HepG2 (cell line): ENCODE measurements around the gene SUMO1. TPM values are rescaled to one million over a fixed set of nuclear protein-coding genes. Genes with fewer than 3 reads are reported as not detected.
"Not testable (repeated sequence)": the region's sequence is repeated elsewhere in the genome, so short reads cannot be mapped to it uniquely, and the experiment has no call there.

ENCODE experiments used
- ATAC-seq: fragments of 200-7000 bp; cut with Tn5 transposase; 3 replicates; pipeline ENCODE4 v1.9.1; 2020; ENCODE audit warnings: mild to moderate bottlenecking, moderate library complexity
- BruUV-seq: library from RNA; stranded (reverse); fragments of 400-500 nt; replicated peaks from 2 replicates; lab custom pipeline; 2021; lab: Mats Ljungman, UMichigan
- CTCF ChIA-PET: fragments of 300-600 bp; formaldehyde crosslinking; extraction: SDS; loops from one replicate; lab custom pipeline; 2021; ENCODE audit warnings: low total read pairs, inconsistent platforms, low intra/inter-chr PET ratio; lab: Yijun Ruan, JAX
- POLR2A ChIA-PET: fragments of 350-600 bp; sonication (Branson Sonifier 250); formaldehyde crosslinking; loops from one replicate; lab custom pipeline; 2020; ENCODE audit warnings: antibody characterized with exemption, inconsistent platforms; lab: Yijun Ruan, JAX
- DNase-seq: peaks from one replicate; pipeline ENCODE4 v3.0.0-alpha.2; 2015; ENCODE audit warnings: low spot score
- FAIRE-seq: peaks from 3 replicates; lab custom pipeline; 2011; peaks lifted over from hg19 to GRCh38; lab: Jason Lieb, UNC
- H2AFZ ChIP-seq: one replicate; pipeline ENCODE4 v1.6.1; 2011; ENCODE audit warnings: low read length, inconsistent platforms
- H3K27ac ChIP-seq: fragments of 300-600 bp; 3 replicates; pipeline ENCODE4 v1.8.0; 2011; ENCODE audit warnings: mixed run types, mild to moderate bottlenecking, mixed read lengths, low read length, inconsistent platforms; ENCODE audit not compliant: insufficient read depth; ENCODE audit errors: extremely low read length
- H3K27me3 ChIP-seq, 2 experiments: fragments of 200-600 bp in 1 of 2; 2 replicates in 1 of 2; 3 replicates in 1 of 2; pipeline versions ENCODE4 v1.6.0 to v1.8.0; 2011; ENCODE audit warnings: low read length in 2 of 2, mild to moderate bottlenecking in 2 of 2, moderate library complexity in 2 of 2, inconsistent platforms in 1 of 2; ENCODE audit not compliant: insufficient read depth in 2 of 2, control insufficient read depth in 1 of 2
- H3K36me3 ChIP-seq, 2 experiments: fragments of 200-600 bp in 1 of 2; replicated peaks in 1 of 2; 2 replicates in 1 of 2; 3 replicates in 1 of 2; pipeline versions ENCODE4 v1.5.1 to v1.8.0; 2011; ENCODE audit warnings: low read length in 2 of 2, inconsistent platforms in 1 of 2; ENCODE audit not compliant: insufficient read depth in 2 of 2, control insufficient read depth in 1 of 2
- H3K4me1 ChIP-seq: 2 replicates; pipeline ENCODE4 v1.5.1; 2012; ENCODE audit warnings: low read length, inconsistent platforms; ENCODE audit not compliant: insufficient read depth
- H3K4me2 ChIP-seq: 2 replicates; pipeline ENCODE4 v1.6.0; 2011; ENCODE audit warnings: low read depth, low read length, inconsistent platforms
- H3K4me3 ChIP-seq, 3 experiments: fragments of 200-600 bp in 1 of 3; sonication (generic), shearing (Covaris generic) in 1 of 3; replicated peaks in 1 of 3; 2 replicates each; pipeline ENCODE4 v1.5.1; 2011 to 2016; ENCODE audit warnings: low read length in 3 of 3, inconsistent platforms in 2 of 3, low read depth in 2 of 3, mild to moderate bottlenecking in 2 of 3, control low read depth in 1 of 3, mixed read lengths in 1 of 3; ENCODE audit not compliant: insufficient read depth in 1 of 3
- H3K79me2 ChIP-seq: one replicate; pipeline ENCODE4 v1.6.1; 2011; ENCODE audit warnings: low read length, inconsistent platforms; ENCODE audit not compliant: insufficient read depth
- H3K9ac ChIP-seq: 2 replicates; pipeline ENCODE4 v1.6.0; 2011; ENCODE audit warnings: mild to moderate bottlenecking, low read depth, low read length, inconsistent platforms; ENCODE audit not compliant: insufficient read depth
- H3K9me3 ChIP-seq: 2 replicates; pipeline ENCODE4 v1.5.1; 2012; ENCODE audit warnings: mild to moderate bottlenecking, low read length
- H4K20me1 ChIP-seq: 2 replicates; pipeline ENCODE4 v1.6.0; 2011; ENCODE audit warnings: inconsistent platforms, mild to moderate bottlenecking, low read length, moderate library complexity; ENCODE audit not compliant: insufficient read depth
- POLR2AphosphoS5 ChIP-seq: IDR thresholded peaks from 2 replicates; pipeline ENCODE4 v1.6.1; 2012; ENCODE audit warnings: low read depth, low read length
- TBX2 ChIP-seq: sonication (generic); formaldehyde crosslinking; IDR thresholded peaks from 2 replicates; pipeline ENCODE4 v1.5.0; 2020; ENCODE audit warnings: missing genetic modification reagents, mild to moderate bottlenecking, borderline replicate concordance
- ZMYM3 ChIP-seq: sonication (generic); formaldehyde crosslinking; IDR thresholded peaks from 2 replicates; pipeline ENCODE4 v1.5.1; 2020; ENCODE audit warnings: mild to moderate bottlenecking, missing genetic modification reagents
- ZNF160 ChIP-seq: sonication (generic); formaldehyde crosslinking; IDR thresholded peaks from 2 replicates; pipeline ENCODE4 v1.8.0; 2022; ENCODE audit warnings: mild to moderate bottlenecking, inconsistent platforms, missing genetic modification reagents
- ZNF256 ChIP-seq: sonication (generic); formaldehyde crosslinking; conservative IDR thresholded peaks from 2 replicates; pipeline ENCODE4 v1.4.0; 2020; ENCODE audit warnings: missing genetic modification reagents
- ZNF607 ChIP-seq: sonication (generic); formaldehyde crosslinking; IDR thresholded peaks from 2 replicates; pipeline ENCODE4 v1.5.1; 2020; ENCODE audit warnings: missing genetic modification reagents, mild to moderate bottlenecking, borderline replicate concordance
- ZNF879 ChIP-seq: sonication (generic); formaldehyde crosslinking; IDR thresholded peaks from 2 replicates; pipeline ENCODE4 v1.8.1; 2023; ENCODE audit warnings: missing genetic modification reagents
- WGBS: methylation state at CpG from one replicate; pipeline ENCODE4 v1.1.6; 2017; ENCODE audit warnings: low lambda C conversion rate; 5-methylcytosine and 5-hydroxymethylcytosine counted together
- in situ Hi-C: cut with HindIII; loops from 2 replicates; pipeline ENCODE4 v1.10.0; 2017; ENCODE audit warnings: low pct_unique_long_range_greater_than_20kb; ENCODE audit not compliant: extremely low pct_ligation_motif_present
- intact Hi-C: fragments of 100-400 bp; cut with micrococcal nuclease; formaldehyde crosslinking; loops from one replicate; pipeline ENCODE4 v1.10.0; 2022; ENCODE audit not compliant: unreplicated experiment
- polyA plus RNA-seq, 8 experiments: library from polyadenylated mRNA; depleted of rRNA in 3 of 8; stranded (reverse) in 7 of 8; unstranded in 1 of 8; fragments of >200 nt; fragmentation: Illumina TruSeq in 4 of 8; extraction: Trizol in 4 of 8; gene quantifications; 2 replicates each; pipeline versions ENCODE4 v1.2.1 to v1.2.3, GENCODE V29; 2011 to 2016; ENCODE audit warnings: low read depth in 4 of 8, missing spikeins in 1 of 8, mixed read lengths in 1 of 8; ENCODE audit not compliant: insufficient read depth in 1 of 8
- total RNA-seq, 5 experiments: library from RNA; depleted of rRNA; stranded (reverse); fragments of >200 nt; fragmentation: Illumina TruSeq; extraction: Trizol; gene quantifications; 2 replicates each; pipeline ENCODE4 v1.2.3, GENCODE V29; 2016; ENCODE audit warnings: low read depth in 1 of 5
- TF ChIP-seq, protein P1 (sequence below): sonication (generic); formaldehyde crosslinking; IDR thresholded peaks from 2 replicates; pipeline ENCODE4 v1.5.0; 2020; ENCODE audit warnings: mild to moderate bottlenecking, missing genetic modification reagents
- TF ChIP-seq, protein P2 (sequence below): sonication (generic); formaldehyde crosslinking; IDR thresholded peaks from 2 replicates; pipeline ENCODE4 v1.5.0; 2020; ENCODE audit warnings: missing genetic modification reagents

SUMO1 gene
- total and polyA plus RNA-seq, 2 of the 13 experiments (the other 11 are each of a cell fraction or from before 2014, with no cell fraction given): 101 to 173 TPM

DNA sequence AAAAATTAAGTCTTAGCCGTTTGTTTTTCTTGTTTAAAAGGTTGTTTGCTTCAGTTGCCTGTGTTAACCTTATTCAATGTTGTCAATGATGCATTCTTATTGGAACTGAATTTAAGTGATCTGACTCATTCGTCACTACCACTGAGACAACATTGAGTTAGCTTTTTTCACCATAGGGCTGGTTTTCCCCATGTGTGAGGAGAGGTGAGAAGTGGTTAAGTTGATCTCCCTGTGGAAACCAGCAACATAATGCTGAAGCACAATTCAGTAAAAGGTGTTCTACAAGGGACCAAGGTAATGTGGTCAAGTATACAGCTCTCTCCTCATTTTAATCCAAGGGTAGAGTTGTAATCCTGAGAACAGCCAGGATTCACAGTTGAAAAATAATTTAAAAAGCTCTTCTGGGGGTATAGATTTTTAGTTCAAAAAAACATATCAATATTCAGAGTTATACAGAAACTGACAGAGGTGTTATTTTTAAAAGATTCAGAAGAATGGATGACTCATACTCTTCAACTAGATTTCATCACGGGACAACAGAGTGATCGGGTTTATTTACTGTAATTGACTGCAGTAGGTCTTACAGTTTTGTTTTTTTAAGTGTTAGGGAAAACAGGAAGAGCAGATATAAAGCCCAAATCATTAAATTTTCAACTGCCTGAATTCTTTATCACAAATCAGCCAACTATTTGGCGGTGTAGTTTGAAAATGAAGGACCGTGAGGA, 39.8 kb upstream of the SUMO1 start (continued):
- no peak for TF ChIP-seq ZNF256 (CRISPR knock-in tag)
- no peak for TF ChIP-seq POLR2AphosphoS5
- TF ChIP-seq, all 625 proteins: peak for 3

DNA sequence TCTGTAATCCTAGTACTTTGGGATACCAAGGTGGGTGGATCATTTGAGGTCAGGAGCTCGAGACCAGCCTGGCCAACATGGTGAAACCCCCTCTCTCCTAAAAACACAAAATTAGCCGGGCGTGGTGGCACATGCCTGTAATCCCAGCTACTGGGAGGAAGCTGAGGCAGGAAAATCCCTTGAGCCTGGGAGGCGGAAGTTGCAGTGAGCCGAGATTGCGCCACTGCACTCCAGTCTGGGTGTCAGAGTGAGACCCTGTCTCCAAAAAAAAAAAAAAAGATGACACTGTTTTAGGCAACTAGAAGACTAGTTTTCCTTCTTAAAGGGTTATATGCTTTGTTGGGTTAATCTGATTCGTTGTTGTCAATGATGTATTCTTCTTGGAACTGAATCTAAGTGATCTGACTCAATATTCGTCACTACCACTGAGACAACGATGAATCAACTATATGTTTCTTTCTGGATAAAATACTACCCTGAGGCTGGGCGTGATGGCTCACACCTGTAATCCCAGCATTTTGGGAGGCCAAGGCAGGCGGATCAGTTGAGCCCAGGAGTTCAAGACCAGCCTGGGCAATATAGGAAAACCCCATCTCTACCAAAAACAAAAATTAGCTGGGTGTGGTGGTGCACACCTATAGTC, 37.8 kb upstream of the SUMO1 start:
- peaks cover 94% of the 10 kb centered on the region for H3K79me2 ChIP-seq
- peaks cover 61% of the 10 kb centered on the region for H3K4me1 ChIP-seq
- H3K27me3 ChIP-seq, H3K9ac ChIP-seq, CTCF ChIA-PET, H3K4me2 ChIP-seq, ATAC-seq, H2AFZ ChIP-seq, H3K9me3 ChIP-seq, H3K27ac ChIP-seq, FAIRE-seq, H3K4me3 ChIP-seq, in situ Hi-C loops, DNase-seq, BruUV-seq: not testable (repeated sequence)
- H4K20me1 ChIP-seq: peaks cover 85% of the 10 kb centered on the region
- WGBS: 95% methylated on average over 11 of the region's 11 CpGs
- POLR2A ChIA-PET: interaction anchor here (1.1 to 1.5 kb wide), 2 partner anchors 10 to 39 kb away, joined by 3 read pairs; no protein-coding TSS in a partner anchor
- intact Hi-C loops: loop anchor here (5.0 kb wide), 1 partner anchor 101 kb away; the partner anchor contains the start of gene BMPR2
- H3K36me3 ChIP-seq: peaks cover 28 to 62% of the 10 kb centered on the region in 2 experiments

DNA sequence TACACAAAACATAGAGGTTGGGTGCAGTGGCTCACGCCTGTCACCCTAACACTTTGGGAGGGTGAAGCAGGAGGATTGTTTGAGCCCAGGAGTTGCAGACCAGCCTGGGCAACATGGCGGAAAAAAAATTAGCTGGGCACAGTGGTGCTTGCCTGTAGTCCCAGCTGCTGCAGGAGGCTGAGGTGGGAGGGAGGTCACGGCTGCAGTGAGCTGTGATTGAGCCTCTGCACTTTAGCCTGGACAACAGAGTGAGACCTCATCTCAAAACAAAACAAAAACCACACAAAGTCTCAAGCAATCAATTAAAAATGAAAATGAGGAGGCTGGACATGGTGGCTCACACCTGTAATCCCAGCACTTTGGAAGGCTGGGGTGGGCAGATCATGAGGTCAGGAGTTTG, 32.1 kb upstream of the SUMO1 start:
- peak overlapping the region; percentile 95 for H3K4me2 ChIP-seq
- no peak overlapping the region for H2AFZ ChIP-seq
- H3K9ac ChIP-seq: no peak overlapping the region
- peaks cover 97% of the 10 kb centered on the region for H3K79me2 ChIP-seq
- no peaks in the 10 kb centered on the region; a peak in 1 of 5 replicates for H3K27me3 ChIP-seq
- in situ Hi-C loops (no loop called here), intact Hi-C loops (no loop called here)
- BruUV-seq: no TSS peak
- peaks cover 90% of the 10 kb centered on the region for H4K20me1 ChIP-seq
- FAIRE-seq (no peak), ATAC-seq (peak; percentile 35), DNase-seq (no peak)
- ChIA-PET CTCF (no interaction called here), POLR2A (no interaction called here)
- no peak overlapping the region for H3K4me3 ChIP-seq
- H3K27ac ChIP-seq: peak overlapping the region; percentile 11
- no peaks in the 10 kb centered on the region for H3K9me3 ChIP-seq
- peaks cover 7 to 17% of the 10 kb centered on the region in 2 experiments for H3K36me3 ChIP-seq
- peaks cover 72% of the 10 kb centered on the region for H3K4me1 ChIP-seq
- WGBS: 72% methylated on average over 3 of the region's 3 CpGs
- TF ChIP-seq, protein P1, sequence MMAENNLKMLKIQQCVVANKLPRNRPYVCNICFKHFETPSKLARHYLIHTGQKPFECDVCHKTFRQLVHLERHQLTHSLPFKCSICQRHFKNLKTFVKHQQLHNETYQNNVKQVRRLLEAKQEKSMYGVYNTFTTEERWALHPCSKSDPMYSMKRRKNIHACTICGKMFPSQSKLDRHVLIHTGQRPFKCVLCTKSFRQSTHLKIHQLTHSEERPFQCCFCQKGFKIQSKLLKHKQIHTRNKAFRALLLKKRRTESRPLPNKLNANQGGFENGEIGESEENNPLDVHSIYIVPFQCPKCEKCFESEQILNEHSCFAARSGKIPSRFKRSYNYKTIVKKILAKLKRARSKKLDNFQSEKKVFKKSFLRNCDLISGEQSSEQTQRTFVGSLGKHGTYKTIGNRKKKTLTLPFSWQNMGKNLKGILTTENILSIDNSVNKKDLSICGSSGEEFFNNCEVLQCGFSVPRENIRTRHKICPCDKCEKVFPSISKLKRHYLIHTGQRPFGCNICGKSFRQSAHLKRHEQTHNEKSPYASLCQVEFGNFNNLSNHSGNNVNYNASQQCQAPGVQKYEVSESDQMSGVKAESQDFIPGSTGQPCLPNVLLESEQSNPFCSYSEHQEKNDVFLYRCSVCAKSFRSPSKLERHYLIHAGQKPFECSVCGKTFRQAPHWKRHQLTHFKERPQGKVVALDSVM (CRISPR knock-in tag): peak; percentile 86
- TF ChIP-seq ZMYM3 (CRISPR knock-in tag) (peak; percentile 72), ZNF607 (CRISPR knock-in tag) (no peak), ZNF160 (CRISPR knock-in tag) (no peak), TBX2 (CRISPR knock-in tag) (peak; percentile 38; the same call in 1 of the 2 replicates), ZNF879 (CRISPR knock-in tag) (no peak)
- TF ChIP-seq, protein P2, sequence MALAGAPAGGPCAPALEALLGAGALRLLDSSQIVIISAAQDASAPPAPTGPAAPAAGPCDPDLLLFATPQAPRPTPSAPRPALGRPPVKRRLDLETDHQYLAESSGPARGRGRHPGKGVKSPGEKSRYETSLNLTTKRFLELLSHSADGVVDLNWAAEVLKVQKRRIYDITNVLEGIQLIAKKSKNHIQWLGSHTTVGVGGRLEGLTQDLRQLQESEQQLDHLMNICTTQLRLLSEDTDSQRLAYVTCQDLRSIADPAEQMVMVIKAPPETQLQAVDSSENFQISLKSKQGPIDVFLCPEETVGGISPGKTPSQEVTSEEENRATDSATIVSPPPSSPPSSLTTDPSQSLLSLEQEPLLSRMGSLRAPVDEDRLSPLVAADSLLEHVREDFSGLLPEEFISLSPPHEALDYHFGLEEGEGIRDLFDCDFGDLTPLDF: no peak
